HG03280 (cell line): ENCODE data around the gene FLAD1.

Source experiments
- ATAC-seq: cut with Tn5 transposase; IDR thresholded peaks from one replicate; pipeline ENCODE4 v1.9.1; 2021; ENCODE audit warnings: mild to moderate bottlenecking, moderate library complexity; ENCODE audit not compliant: unreplicated experiment

The FLAD1 gene

GRCh38 chr1:154982897-154983648, at the start of gene FLAD1:
FLAD1 (plus strand) TSS chr1:154983344; CDS start chr1:154983695, 351 bp downstream.
- ATAC-seq, result peak; percentile 98

- no peak for ATAC-seq
Observed at GRCh38 chr1:154934358-154934948, 48.7 kb upstream of the FLAD1 start.

GRCh38 chr1:154935749-154936554, 47.2 kb upstream of the FLAD1 start:
- no peak for ATAC-seq

- ATAC-seq, result peak; percentile 78
Observed at GRCh38 chr1:154936555-154937084, 46.5 kb upstream of the FLAD1 start, which contains the start of gene PMVK. PMVK (minus strand) TSS chr1:154936719; CDS start chr1:154936685, 34 bp downstream.

GRCh38 chr1:154937085-154937987, 45.8 kb upstream of the FLAD1 start:
- ATAC-seq, result peak; percentile 62

- ATAC-seq, result no peak
Observed at GRCh38 chr1:154937988-154938386, 45.2 kb upstream of the FLAD1 start.

- ATAC-seq, result no peak
Observed at GRCh38 chr1:154938604-154939399, 44.3 kb upstream of the FLAD1 start.

- ATAC-seq, result no peak
Observed at GRCh38 chr1:154940213-154940560, 43.0 kb upstream of the FLAD1 start.

GRCh38 chr1:154940651-154941194, 42.4 kb upstream of the FLAD1 start:
- no peak for ATAC-seq

- no peak for ATAC-seq
Observed at GRCh38 chr1:154941333-154942013, 41.7 kb upstream of the FLAD1 start.

GRCh38 chr1:154943649-154944400, 39.3 kb upstream of the FLAD1 start:
- no peak for ATAC-seq

- ATAC-seq, result no peak
Observed at GRCh38 chr1:154944401-154945159, 38.6 kb upstream of the FLAD1 start.

- ATAC-seq, result no peak
Observed at GRCh38 chr1:154945160-154945961, 37.8 kb upstream of the FLAD1 start.

GRCh38 chr1:154945962-154946850, 36.9 kb upstream of the FLAD1 start:
- no peak for ATAC-seq

GRCh38 chr1:154948079-154948478, 35.1 kb upstream of the FLAD1 start:
- no peak for ATAC-seq
